Measurements from ENCODE around the gene JARID2. TPM values are rescaled to one million over a fixed set of nuclear protein-coding genes. Genes with fewer than 3 reads are reported as not detected.

JARID2 gene
- total and polyA plus RNA-seq, 4 donors: 1.4 to 12.3 (median 3.4) TPM

GRCh38 chr6:15372932-15373331 is 127.1 kb downstream of the JARID2 start:
- DNase-seq (ENCODE audit: low spot score): no peak
- Histone ChIP-seq H3K9ac (ENCODE audit: low read depth in 1 of 2, low read length in 2 of 2) (no peak overlapping the region), H3K36me3 (ENCODE audit: control insufficient read depth in 4 of 4, insufficient read depth in 3 of 4, low read depth in 1 of 4, low read length in 3 of 4) (no peaks in the 10 kb centered on the region), H3K4me3 (ENCODE audit: low read depth in 1 of 3, low read length in 3 of 3) (no peak overlapping the region), H3K27ac (ENCODE audit: low read depth in 1 of 2, low read length in 2 of 2) (no peak overlapping the region), H3K9me3 (ENCODE audit: control insufficient read depth in 4 of 4, low read length in 3 of 4) (no peaks in the 10 kb centered on the region), H3K27me3 (ENCODE audit: control insufficient read depth in 4 of 4, insufficient read depth in 4 of 4, low read length in 3 of 4) (no peaks in the 10 kb centered on the region), H3K4me1 (ENCODE audit: control insufficient read depth in 4 of 4, insufficient read depth in 4 of 4, low read length in 3 of 4) (peaks cover 3 to 12% (median 5%) of the 10 kb centered on the region in 4 donors)
- no peak for TF ChIP-seq HNF4A (conservative IDR thresholded peaks at IDR 0.05)
- no peak for TF ChIP-seq JUND (IDR thresholded peaks at IDR 0.05)
- WGBS: 94% methylated on average over 2 of the region's 2 CpGs

GRCh38 chr6:15374119-15374518 is 128.2 kb downstream of the JARID2 start:
- 94% methylated on average over 7 of the region's 7 CpGs for WGBS
- Histone ChIP-seq H3K36me3 (ENCODE audit: control insufficient read depth in 4 of 4, insufficient read depth in 3 of 4, low read depth in 1 of 4, low read length in 3 of 4) (no peaks in the 10 kb centered on the region), H3K4me3 (ENCODE audit: low read depth in 1 of 3, low read length in 3 of 3) (no peak overlapping the region), H3K27me3 (ENCODE audit: control insufficient read depth in 4 of 4, insufficient read depth in 4 of 4, low read length in 3 of 4) (no peaks in the 10 kb centered on the region), H3K4me1 (ENCODE audit: control insufficient read depth in 4 of 4, insufficient read depth in 4 of 4, low read length in 3 of 4) (peaks cover 3 to 12% (median 5%) of the 10 kb centered on the region in 4 donors), H3K27ac (ENCODE audit: low read depth in 1 of 2, low read length in 2 of 2) (no peak overlapping the region), H3K9me3 (ENCODE audit: control insufficient read depth in 4 of 4, low read length in 3 of 4) (no peaks in the 10 kb centered on the region), H3K9ac (ENCODE audit: low read depth in 1 of 2, low read length in 2 of 2) (no peak overlapping the region)
- no peak for DNase-seq (ENCODE audit: low spot score)
- TF ChIP-seq GABPA (IDR thresholded peaks at IDR 0.05 in 1 of 2, conservative IDR thresholded peaks at IDR 0.05 in 1 of 2): no peak
- no peak for TF ChIP-seq SP1 (IDR thresholded peaks at IDR 0.05)
- TF ChIP-seq, protein P1, sequence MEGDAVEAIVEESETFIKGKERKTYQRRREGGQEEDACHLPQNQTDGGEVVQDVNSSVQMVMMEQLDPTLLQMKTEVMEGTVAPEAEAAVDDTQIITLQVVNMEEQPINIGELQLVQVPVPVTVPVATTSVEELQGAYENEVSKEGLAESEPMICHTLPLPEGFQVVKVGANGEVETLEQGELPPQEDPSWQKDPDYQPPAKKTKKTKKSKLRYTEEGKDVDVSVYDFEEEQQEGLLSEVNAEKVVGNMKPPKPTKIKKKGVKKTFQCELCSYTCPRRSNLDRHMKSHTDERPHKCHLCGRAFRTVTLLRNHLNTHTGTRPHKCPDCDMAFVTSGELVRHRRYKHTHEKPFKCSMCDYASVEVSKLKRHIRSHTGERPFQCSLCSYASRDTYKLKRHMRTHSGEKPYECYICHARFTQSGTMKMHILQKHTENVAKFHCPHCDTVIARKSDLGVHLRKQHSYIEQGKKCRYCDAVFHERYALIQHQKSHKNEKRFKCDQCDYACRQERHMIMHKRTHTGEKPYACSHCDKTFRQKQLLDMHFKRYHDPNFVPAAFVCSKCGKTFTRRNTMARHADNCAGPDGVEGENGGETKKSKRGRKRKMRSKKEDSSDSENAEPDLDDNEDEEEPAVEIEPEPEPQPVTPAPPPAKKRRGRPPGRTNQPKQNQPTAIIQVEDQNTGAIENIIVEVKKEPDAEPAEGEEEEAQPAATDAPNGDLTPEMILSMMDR (IDR thresholded peaks at IDR 0.05; ENCODE audit: low read depth, low read length, missing input control): no peak
- TF ChIP-seq, protein P2, sequence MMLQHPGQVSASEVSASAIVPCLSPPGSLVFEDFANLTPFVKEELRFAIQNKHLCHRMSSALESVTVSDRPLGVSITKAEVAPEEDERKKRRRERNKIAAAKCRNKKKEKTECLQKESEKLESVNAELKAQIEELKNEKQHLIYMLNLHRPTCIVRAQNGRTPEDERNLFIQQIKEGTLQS (IDR thresholded peaks at IDR 0.05): no peak
- no peak for TF ChIP-seq JUND (IDR thresholded peaks at IDR 0.05)
- no peak for TF ChIP-seq NR2F2 (IDR thresholded peaks at IDR 0.05)
- no peak for TF ChIP-seq EGR1 (IDR thresholded peaks at IDR 0.05; ENCODE audit: low read depth in 2 of 2)
- no peak for TF ChIP-seq FOXA2 (IDR thresholded peaks at IDR 0.05)
- TF ChIP-seq, protein P3, sequence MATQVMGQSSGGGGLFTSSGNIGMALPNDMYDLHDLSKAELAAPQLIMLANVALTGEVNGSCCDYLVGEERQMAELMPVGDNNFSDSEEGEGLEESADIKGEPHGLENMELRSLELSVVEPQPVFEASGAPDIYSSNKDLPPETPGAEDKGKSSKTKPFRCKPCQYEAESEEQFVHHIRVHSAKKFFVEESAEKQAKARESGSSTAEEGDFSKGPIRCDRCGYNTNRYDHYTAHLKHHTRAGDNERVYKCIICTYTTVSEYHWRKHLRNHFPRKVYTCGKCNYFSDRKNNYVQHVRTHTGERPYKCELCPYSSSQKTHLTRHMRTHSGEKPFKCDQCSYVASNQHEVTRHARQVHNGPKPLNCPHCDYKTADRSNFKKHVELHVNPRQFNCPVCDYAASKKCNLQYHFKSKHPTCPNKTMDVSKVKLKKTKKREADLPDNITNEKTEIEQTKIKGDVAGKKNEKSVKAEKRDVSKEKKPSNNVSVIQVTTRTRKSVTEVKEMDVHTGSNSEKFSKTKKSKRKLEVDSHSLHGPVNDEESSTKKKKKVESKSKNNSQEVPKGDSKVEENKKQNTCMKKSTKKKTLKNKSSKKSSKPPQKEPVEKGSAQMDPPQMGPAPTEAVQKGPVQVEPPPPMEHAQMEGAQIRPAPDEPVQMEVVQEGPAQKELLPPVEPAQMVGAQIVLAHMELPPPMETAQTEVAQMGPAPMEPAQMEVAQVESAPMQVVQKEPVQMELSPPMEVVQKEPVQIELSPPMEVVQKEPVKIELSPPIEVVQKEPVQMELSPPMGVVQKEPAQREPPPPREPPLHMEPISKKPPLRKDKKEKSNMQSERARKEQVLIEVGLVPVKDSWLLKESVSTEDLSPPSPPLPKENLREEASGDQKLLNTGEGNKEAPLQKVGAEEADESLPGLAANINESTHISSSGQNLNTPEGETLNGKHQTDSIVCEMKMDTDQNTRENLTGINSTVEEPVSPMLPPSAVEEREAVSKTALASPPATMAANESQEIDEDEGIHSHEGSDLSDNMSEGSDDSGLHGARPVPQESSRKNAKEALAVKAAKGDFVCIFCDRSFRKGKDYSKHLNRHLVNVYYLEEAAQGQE (IDR thresholded peaks at IDR 0.05): no peak
- no peak for TF ChIP-seq RXRA (IDR thresholded peaks at IDR 0.05)
- no peak for TF ChIP-seq HNF4A (conservative IDR thresholded peaks at IDR 0.05)
- no peak for TF ChIP-seq FOXA1 (IDR thresholded peaks at IDR 0.05)
- TF ChIP-seq, protein P4, sequence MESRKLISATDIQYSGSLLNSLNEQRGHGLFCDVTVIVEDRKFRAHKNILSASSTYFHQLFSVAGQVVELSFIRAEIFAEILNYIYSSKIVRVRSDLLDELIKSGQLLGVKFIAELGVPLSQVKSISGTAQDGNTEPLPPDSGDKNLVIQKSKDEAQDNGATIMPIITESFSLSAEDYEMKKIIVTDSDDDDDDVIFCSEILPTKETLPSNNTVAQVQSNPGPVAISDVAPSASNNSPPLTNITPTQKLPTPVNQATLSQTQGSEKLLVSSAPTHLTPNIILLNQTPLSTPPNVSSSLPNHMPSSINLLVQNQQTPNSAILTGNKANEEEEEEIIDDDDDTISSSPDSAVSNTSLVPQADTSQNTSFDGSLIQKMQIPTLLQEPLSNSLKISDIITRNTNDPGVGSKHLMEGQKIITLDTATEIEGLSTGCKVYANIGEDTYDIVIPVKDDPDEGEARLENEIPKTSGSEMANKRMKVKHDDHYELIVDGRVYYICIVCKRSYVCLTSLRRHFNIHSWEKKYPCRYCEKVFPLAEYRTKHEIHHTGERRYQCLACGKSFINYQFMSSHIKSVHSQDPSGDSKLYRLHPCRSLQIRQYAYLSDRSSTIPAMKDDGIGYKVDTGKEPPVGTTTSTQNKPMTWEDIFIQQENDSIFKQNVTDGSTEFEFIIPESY (IDR thresholded peaks at IDR 0.05): no peak
- TF ChIP-seq RAD21 (IDR thresholded peaks at IDR 0.05): no peak
- no peak for TF ChIP-seq MAX (IDR thresholded peaks at IDR 0.05)
- no peak for TF ChIP-seq YY1 (IDR thresholded peaks at IDR 0.05)

Measured in liver (tissue), 9 donors.